Measurements from ENCODE around the gene DCAF15.

- TF ChIP-seq, protein P1, sequence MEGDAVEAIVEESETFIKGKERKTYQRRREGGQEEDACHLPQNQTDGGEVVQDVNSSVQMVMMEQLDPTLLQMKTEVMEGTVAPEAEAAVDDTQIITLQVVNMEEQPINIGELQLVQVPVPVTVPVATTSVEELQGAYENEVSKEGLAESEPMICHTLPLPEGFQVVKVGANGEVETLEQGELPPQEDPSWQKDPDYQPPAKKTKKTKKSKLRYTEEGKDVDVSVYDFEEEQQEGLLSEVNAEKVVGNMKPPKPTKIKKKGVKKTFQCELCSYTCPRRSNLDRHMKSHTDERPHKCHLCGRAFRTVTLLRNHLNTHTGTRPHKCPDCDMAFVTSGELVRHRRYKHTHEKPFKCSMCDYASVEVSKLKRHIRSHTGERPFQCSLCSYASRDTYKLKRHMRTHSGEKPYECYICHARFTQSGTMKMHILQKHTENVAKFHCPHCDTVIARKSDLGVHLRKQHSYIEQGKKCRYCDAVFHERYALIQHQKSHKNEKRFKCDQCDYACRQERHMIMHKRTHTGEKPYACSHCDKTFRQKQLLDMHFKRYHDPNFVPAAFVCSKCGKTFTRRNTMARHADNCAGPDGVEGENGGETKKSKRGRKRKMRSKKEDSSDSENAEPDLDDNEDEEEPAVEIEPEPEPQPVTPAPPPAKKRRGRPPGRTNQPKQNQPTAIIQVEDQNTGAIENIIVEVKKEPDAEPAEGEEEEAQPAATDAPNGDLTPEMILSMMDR (IDR thresholded peaks at IDR 0.05), result no peak
- TF ChIP-seq POLR2A (IDR thresholded peaks at IDR 0.05), result no peak
Measured at GRCh38 chr19:13974073-13974472, 21.8 kb downstream of the DCAF15 start.

Measured in uterus (tissue), 2 donors.